ENCODE data around the gene YDJC.
A peak's percentile ranks its signal among the peaks of the same experiment; 100 is the strongest.
"Not testable (repeated sequence)": the region's sequence is repeated elsewhere in the genome, so short reads cannot be mapped to it uniquely, and the experiment has no call there.

The YDJC gene

DNA sequence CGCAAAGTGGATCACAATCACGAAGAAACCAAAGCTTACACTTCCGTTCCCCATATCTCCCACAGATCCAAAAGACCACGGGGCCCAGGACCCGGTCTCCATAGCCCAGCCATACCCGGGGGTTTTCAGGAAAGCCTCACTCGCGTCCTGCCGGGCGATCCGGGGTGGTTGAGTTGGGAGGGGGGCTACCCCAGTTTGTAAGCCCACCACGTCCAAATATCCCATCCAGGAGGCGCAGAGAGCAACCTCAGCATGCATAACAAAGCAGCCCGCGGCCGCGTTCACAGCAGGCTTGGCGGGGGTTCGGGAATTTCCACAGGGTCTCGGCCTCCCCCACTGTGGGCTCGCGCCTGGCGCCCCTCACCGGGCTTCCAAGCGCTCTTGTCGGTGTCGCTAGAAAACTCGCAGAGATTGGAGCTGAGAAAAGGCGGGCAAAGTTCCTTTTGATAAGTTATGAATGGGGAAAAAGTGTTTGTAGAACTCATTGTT, 21.7 kb upstream of the YDJC start:
- DNase-seq (ENCODE audit: low read depth) = no peak

- DNase-seq (ENCODE audit: low read depth) = no peak
Measured at GRCh38 chr22:21650823-21651520, 21.1 kb upstream of the YDJC start.

- DNase-seq (ENCODE audit: low read depth) = no peak
Measured at GRCh38 chr22:21650280-21650679, 20.5 kb upstream of the YDJC start.

DNA sequence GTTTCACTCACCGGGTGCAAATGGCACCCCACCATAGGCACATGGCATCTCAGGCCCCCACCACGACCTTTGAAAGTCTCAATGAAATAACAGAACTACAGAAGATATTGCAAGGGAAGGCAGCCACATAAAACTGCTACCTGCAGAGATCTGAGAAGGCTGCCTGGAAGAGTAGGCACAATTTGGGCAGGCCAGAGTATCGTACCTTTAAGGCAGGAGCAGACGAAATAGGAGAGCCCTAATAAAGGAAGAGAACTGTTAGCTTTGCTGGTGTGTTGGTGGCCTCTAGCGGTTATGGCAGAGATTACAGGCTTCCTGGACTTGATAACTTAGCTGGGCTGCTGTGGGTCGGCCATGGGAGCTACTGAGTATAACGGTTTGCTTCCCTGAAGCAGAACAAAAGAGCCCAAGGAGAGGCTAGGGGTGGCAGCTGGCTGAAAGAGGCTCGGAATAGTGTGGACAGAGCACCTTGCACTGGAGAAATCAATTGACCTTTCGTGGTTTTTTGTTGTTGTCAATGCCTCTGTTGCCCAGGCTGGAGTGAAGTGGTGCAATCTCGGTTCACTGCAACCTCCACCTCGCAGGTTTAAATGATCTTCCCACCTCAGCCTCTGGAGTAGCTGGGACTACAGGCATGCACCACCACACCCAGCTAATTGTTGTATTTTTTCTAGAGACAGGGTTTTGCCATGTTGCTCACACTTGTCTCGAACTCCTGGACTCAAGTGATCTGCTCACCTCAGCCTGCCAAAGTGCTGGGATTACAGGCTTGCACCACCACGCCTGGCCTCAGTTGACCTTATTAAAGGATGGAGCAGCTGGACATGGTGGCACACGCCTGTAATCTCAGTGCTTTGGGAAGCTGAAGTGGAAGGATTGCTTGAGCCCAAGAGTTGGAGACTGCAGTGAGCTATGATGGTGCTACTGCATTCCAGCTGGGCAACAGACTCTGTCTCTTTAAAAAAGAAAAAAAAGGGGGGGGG, 17.1 kb upstream of the YDJC start:
- DNase-seq (ENCODE audit: low read depth) = no peak

DNA sequence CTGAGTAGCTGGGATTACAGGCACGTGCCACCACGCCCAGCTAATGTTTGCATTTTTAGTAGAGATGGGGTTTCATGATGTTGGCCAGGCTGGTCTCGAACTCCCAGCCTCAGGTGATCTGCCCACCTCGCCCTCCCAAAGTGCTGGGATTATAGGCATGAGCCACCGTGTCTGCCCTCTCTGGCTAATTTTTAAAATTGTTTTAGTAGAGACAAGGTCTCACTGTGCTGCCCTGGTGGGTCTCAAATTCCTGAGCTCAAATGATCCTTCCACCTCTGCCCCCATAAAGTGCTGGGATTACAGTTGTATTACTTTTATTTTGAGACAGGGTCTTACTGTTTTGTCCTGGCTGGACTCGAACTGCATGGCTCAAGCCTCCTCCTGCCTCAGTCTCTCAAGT, 15.7 kb upstream of the YDJC start:
- not testable (repeated sequence) for DNase-seq (ENCODE audit: low read depth)

DNA sequence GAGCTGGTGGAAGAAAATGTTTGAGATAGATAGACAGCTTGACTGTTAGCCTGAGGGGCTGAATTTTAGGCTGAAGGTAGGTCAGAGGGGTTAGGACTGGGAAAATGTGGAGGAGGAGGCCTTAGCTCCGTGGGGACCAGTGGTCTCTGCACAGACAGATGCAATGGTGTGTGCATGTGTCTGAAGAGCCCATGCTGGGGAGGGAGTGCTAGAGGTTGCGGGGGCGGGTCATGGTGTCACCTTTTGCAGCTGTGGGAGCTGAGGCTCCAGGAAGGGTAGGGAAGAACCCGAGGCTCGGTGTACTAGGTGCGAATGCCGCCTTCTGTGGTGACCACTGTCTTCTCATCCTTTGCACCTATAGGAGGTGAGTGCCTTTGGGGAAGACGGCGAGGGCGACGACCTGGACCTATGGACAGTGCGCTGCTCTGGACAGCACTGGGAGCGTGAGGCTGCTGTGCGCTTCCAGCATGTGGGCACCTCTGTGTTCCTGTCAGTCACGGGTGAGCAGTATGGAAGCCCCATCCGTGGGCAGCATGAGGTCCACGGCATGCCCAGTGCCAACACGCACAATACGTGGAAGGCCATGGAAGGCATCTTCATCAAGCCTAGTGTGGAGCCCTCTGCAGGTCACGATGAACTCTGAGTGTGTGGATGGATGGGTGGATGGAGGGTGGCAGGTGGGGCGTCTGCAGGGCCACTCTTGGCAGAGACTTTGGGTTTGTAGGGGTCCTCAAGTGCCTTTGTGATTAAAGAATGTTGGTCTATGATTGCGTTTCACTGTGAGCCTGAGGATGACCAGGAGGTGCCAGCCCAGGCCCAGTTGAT, 13.9 kb upstream of the YDJC start:
- no peak for DNase-seq (ENCODE audit: low read depth)

DNA sequence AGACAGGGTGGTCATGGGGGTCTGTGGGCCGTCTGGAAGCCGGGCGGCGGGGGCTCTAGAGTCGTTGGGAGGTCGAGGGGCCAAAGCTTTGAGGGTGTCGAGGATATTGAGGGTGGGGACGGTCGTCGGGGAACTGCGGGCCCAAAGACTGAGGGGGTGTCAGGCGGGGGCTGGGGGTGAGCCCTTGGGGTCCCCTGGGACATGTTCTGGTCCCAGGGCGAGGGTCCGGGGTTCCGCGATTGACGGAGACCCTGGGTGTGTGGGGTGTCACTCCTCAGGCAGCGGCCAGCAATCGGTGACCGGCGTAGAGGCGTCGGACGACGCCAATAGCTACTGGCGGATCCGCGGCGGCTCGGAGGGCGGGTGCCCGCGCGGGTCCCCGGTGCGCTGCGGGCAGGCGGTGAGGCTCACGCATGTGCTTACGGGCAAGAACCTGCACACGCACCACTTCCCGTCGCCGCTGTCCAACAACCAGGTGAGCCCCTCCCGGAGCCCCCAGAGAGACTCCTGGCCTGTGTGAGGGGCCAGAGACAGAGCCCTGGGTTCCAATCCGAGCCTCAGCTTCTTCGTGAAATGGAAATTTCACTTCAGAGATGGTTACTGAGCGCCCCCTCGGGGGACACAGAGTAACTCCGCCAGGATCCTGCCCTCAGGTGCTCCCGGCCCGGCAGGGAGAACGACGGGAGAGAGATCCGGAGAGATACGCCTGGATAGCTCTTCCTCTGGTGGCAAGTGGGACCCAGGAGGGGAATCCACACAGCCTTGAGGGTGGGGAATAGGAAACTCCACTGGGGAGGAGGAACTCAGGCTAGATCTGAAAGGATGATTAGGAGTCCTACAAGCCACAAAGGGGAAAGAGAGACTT, 13.0 kb upstream of the YDJC start:
- no peak for DNase-seq (ENCODE audit: low read depth)

GRCh38 chr22:21641789-21642583, 12.2 kb upstream of the YDJC start, which contains the start of gene SDF2L1:
Gene SDF2L1, plus strand, starts transcription at chr22:21642302. Its CDS starts 35 bp downstream, at chr22:21642337.
- peak; percentile 89 for DNase-seq (ENCODE audit: low read depth)

- no peak for DNase-seq (ENCODE audit: low read depth)
Measured at GRCh38 chr22:21641417-21641788, 11.6 kb upstream of the YDJC start.

DNA sequence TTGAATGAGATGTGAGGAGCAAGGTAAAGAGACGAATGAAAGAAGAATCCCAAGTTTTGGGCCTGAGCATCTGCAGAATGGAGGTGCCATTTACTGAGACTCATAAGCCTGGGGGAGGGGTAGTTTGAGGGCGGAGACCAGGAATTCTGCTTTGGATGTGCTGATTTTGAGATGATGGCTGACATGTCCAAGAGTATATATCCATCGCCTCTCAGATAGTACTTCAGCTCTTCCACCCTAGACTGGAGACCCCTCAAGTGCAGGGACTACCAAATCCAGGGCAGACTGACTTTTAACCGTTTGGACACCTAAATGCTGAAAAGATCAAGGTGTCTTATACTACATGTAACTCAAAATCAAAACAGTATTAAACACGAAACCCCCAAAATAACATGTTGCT, 11.0 kb upstream of the YDJC start:
- no peak for DNase-seq (ENCODE audit: low read depth)

- DNase-seq (ENCODE audit: low read depth) = no peak
Measured at GRCh38 chr22:21639359-21639758, 9.5 kb upstream of the YDJC start.

DNA sequence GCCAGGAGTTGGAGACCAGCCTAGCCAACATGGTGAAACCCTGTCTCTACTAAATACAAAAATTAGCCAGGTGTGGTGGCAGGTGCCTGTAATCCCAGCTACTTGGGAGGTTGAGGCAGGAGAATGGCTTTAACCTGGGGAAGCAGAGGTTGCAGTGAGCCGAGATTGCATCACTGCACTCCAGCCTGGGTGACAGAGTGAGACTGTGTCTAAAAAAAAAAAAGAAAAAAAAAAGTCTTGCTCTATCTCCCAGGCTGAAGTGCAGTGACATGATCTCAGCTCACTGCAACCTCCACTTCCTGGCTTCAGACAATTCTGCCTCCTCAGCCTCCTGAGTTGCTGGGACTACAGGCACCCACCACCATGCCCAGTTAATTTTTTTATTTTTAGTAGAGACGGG, 7.6 kb upstream of the YDJC start:
- not testable (repeated sequence) for DNase-seq (ENCODE audit: low read depth)

GRCh38 chr22:21636629-21637218, 6.9 kb upstream of the YDJC start:
- DNase-seq (ENCODE audit: low read depth) = no peak

DNA sequence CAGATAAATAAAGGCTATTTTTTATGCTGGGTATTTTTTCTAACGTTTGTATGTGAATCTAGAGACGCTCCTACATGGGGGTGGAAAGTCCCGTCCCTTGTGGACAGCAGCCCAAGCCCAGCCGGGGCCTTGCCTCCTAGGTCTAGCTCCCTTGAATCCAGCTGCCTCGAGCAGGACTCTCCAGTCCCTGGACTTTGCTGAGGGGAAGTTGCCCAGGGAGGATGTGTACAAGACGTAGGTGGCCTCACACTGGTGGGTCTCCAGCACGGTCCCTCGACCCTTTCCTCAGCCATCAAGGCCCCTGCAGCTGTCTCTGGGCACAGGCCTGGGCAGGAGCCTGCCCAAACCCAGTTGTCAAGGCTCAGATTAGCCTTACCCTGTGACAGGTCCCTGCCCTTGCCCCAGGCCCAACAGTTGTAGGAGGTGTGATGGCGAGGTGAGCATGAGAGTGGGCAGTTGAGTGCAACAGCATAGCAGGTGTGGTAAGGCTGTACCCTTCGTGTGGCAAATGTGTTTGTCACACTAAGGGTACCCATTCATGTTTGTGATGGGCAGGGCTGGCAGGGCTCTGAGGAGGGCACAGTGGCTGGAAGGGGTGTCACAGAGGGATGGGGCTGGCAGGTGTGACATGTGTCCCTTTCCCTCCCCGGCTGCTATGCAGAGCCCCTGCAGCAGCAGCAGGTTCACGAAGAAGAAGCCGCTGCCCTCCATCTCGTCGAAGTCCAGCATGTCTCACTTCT, 6.1 kb upstream of the YDJC start:
- no peak for DNase-seq (ENCODE audit: low read depth)

- DNase-seq (ENCODE audit: low read depth) = no peak
Measured at GRCh38 chr22:21634844-21635243, 5.0 kb upstream of the YDJC start.

DNA sequence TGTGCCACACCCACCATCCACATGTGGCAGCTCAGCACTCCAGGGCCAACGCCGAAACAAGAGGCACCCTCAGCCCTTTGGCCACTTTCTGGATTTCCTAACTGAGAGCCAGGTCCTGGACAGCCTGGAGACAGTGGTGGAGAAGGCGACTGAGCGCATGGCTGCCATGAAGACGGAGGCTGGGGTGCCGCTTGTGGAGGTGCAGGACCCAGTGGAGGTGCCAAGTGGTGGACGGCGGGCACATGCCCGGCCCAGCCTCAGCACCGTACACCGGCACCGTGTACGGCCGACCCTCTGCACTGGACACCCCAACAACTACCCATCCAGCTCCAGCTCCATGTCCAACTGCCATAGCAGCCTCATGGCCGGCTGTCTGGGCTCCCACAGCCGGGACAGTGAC, 4.3 kb upstream of the YDJC start:
- DNase-seq (ENCODE audit: low read depth) = no peak

DNA sequence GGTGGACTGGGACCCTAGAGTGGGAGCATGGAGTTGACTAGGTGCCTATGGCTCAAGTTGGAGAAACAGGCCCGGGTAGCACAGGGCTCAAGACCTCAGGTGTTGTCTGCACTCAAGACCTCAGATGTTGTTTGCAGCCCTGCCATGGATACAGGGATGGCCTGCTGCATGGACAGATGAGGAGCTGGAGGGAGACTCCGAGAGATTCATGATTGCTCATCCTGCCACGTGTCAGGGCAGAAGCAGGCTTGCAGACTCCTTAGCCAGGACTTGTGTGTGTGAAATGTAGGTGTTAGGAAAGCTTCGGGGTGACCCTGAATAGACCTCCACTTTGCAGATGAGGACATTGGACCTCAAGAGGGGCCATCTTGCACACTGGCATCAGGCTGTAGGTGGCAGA, 3.7 kb upstream of the YDJC start:
- no peak for DNase-seq (ENCODE audit: low read depth)

DNA sequence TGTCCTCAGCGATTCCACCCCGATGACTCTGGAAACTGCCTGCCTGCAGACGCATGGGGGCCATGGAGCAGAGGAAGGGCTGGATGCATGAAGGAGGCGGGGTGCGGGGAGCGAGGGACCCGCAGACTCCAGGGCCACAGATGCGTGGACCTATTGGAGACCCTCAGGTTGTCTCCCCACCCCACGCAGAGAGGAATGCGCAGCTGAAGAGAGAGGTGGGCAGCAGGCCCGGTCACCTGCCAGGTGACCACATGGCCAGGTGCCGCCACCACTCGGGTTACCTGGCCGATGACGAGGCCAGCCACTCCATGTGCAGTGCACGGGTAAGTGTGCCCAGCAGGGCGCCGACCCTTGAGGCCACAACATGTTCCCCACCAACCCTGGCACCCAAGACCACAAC, 3.1 kb upstream of the YDJC start:
- DNase-seq (ENCODE audit: low read depth) = no peak

DNA sequence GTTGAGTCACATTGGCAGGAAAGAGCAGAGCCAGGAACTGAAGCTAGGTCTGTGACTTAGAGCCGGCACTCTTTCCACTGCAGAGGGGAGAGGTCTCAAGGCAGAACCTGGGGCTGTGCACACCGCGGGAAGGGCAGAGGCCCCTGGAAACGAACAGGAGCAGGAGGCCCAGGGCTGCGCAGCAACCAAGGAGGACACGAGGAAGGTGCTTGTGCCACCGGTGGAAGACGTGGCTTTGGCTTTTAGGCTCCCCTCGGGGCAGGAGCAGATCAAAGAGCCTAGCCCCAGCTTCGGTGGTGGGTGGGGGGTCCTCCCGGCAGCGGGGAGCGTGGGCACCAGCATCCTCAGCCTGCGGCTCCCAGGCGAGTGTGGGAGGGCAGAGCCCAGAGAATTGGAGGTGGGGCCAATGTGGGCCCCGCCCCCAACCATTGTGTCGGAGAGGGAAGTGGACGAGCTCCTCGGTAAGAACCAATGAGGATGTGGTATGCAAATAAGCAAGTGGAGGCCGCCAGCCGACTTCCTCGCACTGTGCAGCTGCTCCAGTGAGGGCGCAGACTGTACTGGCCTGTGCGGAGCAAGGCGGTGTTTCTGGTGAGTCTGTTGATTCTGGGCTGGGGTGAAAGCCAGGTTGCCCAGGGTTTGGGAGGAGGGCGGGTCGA, 2.5 kb upstream of the YDJC start, which contains the start of gene CCDC116:
TSS of gene CCDC116 (plus strand) at position 524 of the 659 bp plus-strand sequence. CDS start 422 bp downstream, outside the sequence.
- DNase-seq (ENCODE audit: low read depth) = no peak

Data from HS-5 (cell line).